ENCODE data around the gene TTC34. TPM values are rescaled to one million over a fixed set of nuclear protein-coding genes. Genes with fewer than 3 reads are reported as not detected.

The TTC34 gene
- total RNA-seq, 1 donor from 2014 or later: under 0.01 TPM

DNA sequence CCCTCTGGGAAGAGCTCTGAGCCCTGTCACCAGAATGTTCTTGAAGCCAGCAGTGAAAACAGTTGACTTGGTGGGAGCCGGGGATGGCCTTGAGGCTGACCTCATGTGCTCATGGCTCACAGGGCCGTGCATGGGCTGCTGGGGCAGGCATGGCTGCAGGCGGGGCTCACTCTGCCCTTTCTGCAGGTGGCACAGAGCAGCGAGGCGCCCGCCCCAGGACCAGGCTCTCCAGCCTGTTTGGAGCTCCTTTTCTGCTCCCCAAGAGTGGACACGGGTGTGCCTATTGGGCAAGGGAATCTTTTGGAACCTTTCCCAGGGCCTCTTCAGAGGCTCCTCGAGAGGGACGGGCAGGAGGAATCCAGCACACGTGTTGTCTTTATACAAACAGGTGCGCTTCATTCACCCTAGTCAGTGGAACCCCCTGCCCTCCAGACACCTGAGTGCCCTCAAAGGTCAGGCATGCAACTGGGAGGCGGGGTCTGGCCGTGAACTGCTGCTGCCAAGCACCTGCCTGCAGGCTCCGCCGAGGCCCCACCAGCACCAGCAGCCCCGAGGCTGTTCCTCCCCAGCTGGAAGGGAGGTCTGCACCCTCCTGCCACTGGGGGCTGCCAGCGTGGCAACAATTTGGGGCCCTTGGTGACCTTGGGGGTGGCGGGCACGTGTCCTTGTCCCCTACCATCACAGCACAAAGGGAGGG, 2.6 kb upstream of the TTC34 start:
- Histone ChIP-seq H3K27me3 (ENCODE audit: control insufficient read depth, insufficient read depth, low read length) (no peaks in the 10 kb centered on the region), H3K36me3 (ENCODE audit: control insufficient read depth, insufficient read depth, low read length) (no peaks in the 10 kb centered on the region), H3K4me3 (ENCODE audit: low read depth, low read length) (no peak overlapping the region)
- no peak for TF ChIP-seq CTCF (IDR thresholded peaks at IDR 0.05; ENCODE audit: insufficient read depth, low read length, severe bottlenecking)
- no peak for DNase-seq (ENCODE audit: low read depth)
- FAIRE-seq: no peak

DNA sequence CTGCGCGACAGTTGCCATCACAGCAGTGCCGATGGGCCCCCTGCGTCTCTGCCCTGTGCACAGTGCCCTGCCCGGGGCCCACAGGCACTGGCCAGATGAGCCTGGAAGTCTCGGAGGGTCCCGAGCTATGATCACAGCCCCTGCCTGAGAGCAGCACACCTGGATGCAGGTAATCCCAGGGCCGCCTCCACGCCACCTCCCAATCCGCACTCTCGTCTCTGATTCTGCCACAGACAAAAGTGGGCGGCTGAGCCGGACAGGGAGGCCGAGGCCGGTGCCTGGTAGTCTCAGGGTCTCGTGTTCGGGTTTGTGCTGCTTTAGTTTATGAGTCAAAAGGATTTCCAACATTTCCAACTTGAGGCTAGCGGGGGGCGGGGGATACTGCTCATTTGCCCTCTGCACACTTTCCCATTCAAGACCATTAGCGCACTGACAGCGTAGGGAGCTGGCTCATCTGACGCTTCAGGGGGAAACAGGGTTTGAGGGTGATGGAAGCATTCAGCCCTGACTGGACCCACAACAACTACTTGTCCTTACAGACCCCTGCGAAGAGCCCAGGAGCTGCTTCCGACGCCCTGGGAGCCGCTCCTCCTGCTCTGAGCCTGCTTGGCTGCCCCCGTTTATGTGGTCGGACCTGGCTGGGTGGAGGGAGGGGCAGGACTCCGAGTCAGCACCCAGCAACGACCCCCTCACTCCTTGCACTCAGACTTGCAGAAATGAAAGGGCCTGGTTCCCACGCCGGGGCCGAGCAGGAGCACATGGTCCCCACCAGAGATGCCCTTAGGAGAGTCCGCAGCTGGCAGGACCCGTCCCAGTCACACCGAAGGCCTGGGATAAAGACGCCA, 1.8 kb upstream of the TTC34 start:
- FAIRE-seq: no peak
- TF ChIP-seq CTCF (IDR thresholded peaks at IDR 0.05; ENCODE audit: insufficient read depth, low read length, severe bottlenecking): no peak
- Histone ChIP-seq H3K4me3 (ENCODE audit: low read depth, low read length) (no peak overlapping the region), H3K27me3 (ENCODE audit: control insufficient read depth, insufficient read depth, low read length) (no peaks in the 10 kb centered on the region), H3K36me3 (ENCODE audit: control insufficient read depth, insufficient read depth, low read length) (no peaks in the 10 kb centered on the region)
- no peak for DNase-seq (ENCODE audit: low read depth)

DNA sequence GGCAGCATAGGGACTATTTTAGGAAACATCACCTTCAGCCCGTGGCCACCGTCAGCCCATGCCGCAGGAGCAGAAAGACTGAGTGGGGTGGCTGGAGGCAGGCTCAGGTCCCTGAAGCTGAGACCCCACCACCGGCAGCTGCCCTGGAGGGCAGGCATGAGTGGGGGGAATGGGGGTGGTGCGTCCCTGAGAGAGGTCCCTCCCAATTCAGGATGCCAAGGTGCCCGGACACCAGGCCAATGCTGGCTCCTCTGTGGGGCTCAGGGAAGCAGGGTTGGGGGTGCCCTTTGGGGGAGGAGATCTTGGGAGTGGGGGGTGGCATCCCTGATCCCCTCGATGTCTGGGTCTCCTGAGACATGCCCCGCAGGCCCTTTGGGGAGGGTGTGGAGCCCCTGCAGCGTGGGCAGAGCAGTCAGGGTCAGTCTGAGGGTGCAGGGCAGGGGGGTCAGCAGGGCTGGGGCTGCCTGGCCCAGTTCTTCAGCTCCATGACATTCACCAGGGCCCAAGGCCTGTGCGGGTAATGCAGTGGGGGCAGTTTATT, 998 bp upstream of the TTC34 start:
- Histone ChIP-seq H3K4me3 (ENCODE audit: low read depth, low read length) (no peak overlapping the region), H3K27me3 (ENCODE audit: control insufficient read depth, insufficient read depth, low read length) (no peaks in the 10 kb centered on the region), H3K36me3 (ENCODE audit: control insufficient read depth, insufficient read depth, low read length) (no peaks in the 10 kb centered on the region)
- no peak for FAIRE-seq
- DNase-seq (ENCODE audit: low read depth): no peak
- TF ChIP-seq CTCF (IDR thresholded peaks at IDR 0.05; ENCODE audit: insufficient read depth, low read length, severe bottlenecking): no peak

DNA sequence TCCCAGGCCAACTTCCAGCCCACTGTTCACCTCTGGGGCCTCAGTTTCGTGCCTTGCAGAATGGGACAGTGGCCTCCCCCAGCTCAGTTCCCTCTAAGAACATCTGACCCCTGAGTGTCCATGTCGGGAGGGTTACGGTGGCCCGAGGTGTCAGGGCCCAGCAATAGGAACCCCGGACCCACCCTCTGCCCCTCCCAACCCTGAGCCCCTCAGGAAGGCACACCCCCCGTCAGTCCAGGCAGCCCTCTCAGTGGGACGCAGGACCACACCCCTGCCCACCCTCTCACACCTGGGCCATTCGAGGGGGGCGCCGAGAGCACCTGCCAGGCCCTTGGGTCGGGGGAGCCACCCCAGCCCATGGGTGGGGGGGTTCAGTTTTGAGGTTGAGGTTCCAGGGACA, 447 bp downstream of the TTC34 start:
- Histone ChIP-seq H3K36me3 (ENCODE audit: control insufficient read depth, insufficient read depth, low read length) (no peaks in the 10 kb centered on the region), H3K27me3 (ENCODE audit: control insufficient read depth, insufficient read depth, low read length) (no peaks in the 10 kb centered on the region), H3K4me3 (ENCODE audit: low read depth, low read length) (no peak overlapping the region)
- DNase-seq (ENCODE audit: low read depth) (no peak), FAIRE-seq (no peak)
- no peak for TF ChIP-seq CTCF (IDR thresholded peaks at IDR 0.05; ENCODE audit: insufficient read depth, low read length, severe bottlenecking)

DNA sequence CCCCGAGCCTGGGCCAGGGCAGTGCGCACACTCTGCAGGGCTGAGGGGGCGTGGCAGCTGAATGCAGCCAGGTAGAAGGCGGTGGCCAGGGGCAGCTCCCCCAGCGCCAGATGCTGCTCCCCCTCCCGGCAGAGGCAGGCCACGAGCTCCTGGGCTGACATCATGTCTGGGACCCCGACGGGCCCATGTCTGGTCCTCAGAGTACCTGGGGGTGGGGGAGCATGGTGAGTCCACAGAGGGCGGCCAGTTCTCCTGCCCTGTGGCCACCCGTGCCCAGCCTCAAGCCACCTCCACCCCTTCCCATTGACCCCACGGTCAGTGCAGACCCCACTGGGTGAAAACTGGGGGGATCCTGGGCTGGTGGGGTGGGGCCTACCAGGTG, 838 bp downstream of the TTC34 start:
- no peaks in the 10 kb centered on the region for H3K27me3 ChIP-seq (ENCODE audit: control insufficient read depth, insufficient read depth, low read length)
- H3K36me3 ChIP-seq (ENCODE audit: control insufficient read depth, insufficient read depth, low read length): no peaks in the 10 kb centered on the region
- FAIRE-seq (no peak), DNase-seq (ENCODE audit: low read depth) (no peak)
- H3K4me3 ChIP-seq (ENCODE audit: low read depth, low read length): no peak overlapping the region
- no peak for TF ChIP-seq CTCF (IDR thresholded peaks at IDR 0.05; ENCODE audit: insufficient read depth, low read length, severe bottlenecking)

All from bronchial epithelial cell (primary cell).